GM19239 (cell line): ENCODE data around the gene ALDOB.

Experiments
- DNase-seq: peaks from one replicate; pipeline ENCODE4 v3.0.0; 2011; ENCODE audit warnings: low spot score; ENCODE audit not compliant: insufficient read length
- FAIRE-seq: peaks from 2 replicates; lab custom pipeline; 2011; peaks lifted over from hg19 to GRCh38; lab: Jason Lieb, UNC

ALDOB gene

DNA sequence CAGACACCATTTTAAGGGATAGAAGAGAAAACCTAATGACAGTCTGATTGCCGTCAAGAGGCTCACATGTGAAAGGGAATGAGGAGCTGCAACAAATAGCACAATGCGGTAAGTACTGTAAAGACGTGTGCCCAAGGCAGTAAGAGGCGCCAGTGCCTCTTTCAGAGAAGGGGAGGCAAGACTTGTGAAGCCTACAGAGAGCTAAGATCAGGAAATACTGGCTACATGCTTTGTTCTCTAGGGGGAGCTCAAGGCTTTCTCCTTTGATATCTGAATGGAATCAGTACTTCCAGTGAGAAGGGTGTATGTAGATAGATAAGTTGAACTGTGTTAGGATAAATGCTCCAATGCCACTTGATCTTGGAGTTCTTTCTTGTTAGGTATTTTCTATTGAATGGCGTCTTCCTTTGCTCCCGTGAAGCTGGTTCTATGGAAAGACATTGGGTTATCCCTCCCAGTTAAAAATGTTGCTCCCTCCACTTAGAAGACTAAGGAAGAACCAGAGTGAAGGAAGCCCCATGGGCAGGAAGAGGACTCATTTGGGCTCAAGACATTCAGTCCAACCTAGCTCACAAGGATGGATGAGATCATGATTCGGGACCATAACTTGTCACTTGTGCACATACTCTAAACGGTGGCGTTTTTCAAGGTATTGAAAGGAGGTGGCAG, 23.5 kb upstream of the ALDOB start:
- FAIRE-seq: no peak
- DNase-seq: peak; percentile 6

DNA sequence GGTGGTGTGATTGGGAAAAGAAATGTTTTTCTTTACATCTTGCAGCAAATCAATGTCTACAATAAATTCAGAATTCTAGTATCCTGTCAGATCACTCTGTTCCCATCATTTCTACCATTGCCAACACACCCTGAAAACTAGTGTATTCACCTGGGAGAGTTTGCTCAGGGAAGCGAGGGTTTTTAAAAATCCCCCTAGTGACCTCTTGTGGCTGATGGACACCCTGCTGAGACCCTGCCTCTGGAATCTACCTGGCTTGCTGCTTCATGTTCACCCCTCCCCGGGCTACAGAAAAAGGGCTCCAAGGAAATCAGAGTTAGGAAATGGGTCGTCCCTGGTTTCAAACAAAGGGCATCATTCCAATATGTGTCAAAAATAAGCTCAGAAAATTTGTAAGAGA, 21.4 kb upstream of the ALDOB start:
- FAIRE-seq (no peak), DNase-seq (no peak)

DNA sequence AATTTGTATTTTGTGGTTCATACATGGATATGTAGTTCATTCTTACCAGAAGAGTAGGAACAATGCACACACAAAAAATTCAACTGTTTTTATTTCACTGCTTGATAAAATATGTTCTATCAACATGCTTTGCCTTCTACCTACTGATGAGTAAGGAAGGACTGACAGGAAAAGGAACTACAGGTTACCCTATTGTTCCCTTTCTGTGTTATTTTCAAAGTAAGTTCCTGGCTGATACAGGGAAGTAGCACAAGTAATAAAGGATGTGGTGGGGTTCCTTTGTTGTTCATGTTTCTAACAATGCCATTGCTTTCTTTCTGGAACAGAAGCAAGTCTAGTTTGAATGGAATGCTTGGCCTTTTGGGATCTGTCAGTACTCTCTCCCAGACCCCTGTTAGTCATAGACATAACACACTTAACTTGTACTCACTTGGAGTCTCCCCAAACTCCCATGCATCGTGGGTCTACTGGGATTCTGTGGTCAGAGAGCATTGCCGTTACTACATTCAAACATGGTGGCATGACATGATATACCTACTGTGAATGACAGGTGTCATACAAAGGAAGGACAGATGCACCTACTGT, 20.2 kb upstream of the ALDOB start:
- FAIRE-seq (no peak), DNase-seq (no peak)

DNA sequence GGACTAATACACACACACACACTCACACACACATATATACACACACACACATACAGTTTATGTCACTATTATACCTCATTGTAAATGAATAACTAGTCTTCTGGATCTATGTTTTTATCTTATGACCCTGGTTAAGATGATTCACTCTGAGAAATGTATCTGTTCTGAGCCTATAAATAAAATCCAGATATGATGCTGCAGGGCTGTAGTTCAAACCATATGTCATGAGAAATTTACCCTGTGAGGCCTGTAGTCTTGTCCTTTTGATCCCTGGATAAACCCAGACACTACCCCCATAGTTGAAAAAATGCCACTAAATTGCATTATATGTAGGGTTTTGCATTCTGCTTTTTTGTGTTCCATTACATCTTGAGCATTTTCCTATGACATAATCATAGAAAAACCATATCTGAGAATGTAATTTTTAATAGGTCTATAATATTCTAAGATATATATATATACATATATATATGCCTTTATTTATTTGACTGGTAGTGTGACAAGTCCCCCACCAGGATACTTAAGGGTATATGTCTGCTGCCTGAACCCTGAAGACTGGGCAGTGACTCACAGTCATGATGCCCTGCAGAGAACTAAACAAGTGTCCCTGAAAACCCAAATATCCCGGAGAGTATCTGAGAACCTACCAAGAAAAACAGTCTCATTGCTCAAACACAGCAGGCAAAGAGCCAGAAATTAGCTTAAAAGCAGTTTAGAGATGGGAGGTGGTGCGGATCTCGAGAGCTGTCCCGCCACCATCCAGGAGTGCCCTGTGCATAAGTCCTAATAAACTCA, 18.4 kb upstream of the ALDOB start:
- no peak for FAIRE-seq
- DNase-seq: no peak

DNA sequence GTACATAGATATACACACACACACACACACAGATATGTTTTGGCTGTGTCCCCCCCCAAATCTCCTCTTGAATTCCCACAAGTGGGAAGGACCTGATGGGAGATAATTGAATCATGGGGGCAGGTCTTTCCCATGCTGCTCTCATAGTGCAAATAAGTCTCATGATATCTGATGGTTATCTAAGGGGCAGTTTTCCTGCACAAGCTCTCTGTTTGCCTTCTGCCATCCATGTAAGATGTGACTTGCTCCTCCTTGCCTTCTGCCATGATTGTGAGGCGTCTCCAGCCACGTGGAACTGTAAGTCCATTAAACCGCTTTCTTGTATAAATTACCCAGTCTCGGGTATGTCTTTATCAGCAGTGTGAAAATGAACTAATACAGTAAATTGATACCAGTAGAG, 15.9 kb upstream of the ALDOB start:
- DNase-seq (no peak), FAIRE-seq (no peak)

DNA sequence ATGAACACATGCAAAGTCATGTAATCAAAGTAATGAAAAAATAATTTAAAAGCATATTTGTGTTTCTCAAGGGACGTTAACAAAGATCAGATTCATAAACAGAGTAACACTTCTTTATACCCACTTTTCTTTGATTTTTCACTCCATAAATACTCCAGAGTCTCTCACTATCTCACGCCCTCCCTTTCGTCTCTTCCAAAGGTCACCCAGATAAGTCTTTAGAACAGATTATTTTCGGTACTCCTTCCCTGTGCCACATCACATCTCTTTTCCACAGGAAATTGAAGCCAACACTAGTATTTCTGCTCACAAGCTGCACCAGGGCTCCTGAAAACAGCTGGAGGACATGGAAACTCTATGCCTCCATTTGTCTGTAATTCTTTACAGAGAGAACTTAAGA, 15.4 kb upstream of the ALDOB start:
- DNase-seq: no peak
- FAIRE-seq: no peak

DNA sequence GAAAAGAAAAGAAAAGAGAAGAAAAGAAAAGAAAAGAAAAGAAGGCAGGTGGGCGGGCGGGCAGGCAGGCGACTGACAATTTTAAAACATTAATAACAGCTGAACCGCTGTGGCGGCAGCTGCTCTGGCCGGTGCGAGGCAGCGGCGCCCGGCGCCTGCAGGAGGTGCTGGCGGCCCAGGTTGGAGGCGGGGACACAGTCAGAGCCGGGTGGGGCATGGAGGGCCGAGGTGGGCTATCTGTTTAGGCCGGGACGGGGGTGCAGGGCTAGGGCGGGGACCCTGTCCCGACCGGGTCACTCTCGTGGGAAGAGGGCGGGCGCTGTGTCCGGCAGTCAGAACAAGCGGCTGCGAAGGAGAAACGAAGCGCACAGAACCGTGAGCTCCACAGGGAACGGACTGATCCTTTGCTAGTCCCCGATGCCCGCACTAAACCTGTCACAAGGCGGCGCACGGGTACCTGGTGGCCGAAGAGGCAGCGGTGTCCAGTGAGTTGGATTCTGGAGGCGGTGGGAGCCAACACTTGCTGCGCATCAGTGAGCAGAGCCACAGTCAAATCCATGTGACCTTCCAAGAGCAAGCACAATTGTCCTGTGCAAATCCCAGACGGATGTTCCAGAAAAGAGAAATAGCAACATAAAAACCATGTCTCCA, 13.6 kb upstream of the ALDOB start:
- DNase-seq (peak; percentile 40), FAIRE-seq (no peak)

DNA sequence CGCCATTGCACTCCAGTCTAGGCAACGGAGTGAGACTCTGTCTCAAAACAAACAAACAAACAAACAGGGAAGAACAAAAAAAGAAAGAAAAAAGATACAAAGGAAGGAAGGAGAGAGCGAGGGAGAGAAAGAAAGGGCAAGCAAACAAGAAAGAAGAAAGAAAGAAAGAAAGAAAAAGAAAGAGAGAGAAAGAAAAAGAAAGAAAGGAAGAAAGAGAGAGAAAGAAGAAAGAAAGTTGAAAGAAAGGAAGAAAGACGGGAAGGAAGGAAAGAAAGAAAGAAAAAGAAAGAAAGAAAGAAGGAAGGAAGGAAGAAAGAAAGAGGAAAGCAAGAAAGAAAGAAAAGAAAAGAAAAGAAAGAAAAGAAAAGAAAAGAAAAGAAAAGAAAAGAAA, 13.1 kb upstream of the ALDOB start:
- FAIRE-seq (no peak), DNase-seq (no peak)

DNA sequence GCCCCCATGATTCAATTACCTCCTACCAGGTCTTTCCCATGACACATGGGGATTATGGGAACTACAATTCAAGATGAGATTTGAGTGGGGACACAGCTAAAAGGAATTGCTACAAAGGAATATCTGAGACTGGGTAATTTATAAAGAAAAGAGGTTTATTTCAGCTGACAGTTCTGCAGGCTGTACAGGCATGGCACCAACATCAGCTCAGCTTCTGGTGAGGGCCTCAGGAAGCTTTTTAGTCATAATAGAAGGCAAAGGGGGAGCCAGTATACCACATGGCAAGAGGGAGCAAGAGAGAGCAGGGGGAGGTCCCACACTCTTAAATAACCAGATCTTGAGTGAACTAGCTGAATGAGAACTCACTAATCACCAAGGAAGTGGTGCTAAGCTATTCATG, 11.2 kb upstream of the ALDOB start:
- no peak for FAIRE-seq
- DNase-seq: no peak

DNA sequence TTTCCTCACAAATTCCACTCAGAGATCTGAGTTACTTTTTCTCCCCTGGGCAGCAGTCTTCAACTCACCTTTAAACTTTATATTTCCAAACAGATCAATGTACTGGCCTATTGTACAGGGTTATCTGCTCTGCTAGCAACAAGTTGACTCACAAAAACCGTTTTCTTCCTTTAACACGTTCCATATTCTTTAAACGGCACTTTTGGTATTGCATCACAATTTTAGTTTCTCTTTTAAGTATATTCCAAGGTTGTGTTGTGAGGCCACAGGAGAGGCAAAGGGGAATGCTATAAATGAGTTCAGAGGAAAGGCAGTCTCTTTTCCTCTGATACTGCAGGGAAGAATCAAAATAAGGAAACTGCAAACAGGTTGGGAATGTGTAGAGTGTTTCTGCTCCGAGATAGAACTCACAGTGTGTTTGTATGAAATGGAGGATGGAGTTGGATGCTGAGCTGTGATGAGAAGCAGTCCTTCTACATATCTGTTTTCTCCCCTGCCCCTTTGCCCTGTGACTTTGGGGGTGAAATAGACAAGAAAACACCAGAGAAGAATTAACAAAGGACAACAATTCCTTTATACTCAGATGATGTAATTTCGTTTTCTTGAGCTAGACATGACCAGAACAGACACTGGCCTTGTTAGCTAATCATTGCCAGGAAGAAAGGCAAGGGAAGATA, 9.9 kb upstream of the ALDOB start:
- no peak for FAIRE-seq
- no peak for DNase-seq

DNA sequence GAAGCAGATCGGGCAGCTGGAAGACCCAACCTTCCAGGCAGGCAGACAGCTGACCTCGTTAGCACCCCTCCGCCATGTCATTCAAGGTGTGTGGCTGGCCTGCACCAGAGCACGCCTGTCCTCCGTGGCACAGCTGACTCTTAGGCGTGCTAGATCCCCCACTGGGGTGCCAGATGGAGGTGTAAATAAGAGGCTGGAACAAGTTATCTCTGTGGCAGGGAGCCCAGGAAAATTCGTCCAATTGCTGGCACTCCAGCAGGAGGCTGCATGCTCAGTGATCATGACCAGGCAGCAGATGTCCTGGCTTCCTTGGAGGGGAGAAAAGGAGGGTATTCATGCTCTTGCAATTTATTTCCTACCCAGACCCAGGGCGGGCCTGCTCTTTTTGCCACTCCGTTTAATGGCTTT, 7.8 kb upstream of the ALDOB start:
- no peak for FAIRE-seq

DNA sequence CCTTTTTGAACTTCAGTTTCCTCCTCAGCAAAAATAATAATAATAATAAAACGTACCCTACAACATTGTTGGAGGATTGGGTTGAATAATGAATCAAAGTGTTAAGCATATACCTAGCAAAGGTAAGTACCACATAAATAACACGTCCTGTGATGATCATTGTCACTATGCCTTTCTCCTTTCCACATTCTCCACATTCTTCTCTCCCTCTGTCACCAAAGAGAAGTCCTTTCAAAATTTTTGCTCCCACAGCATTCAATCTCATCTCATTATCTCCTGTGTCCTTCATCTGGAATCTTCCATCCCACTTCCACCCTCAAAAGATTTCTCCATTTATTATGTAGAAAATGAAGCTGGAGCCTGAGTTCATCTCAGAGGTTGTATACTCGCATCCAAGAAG, 7.2 kb upstream of the ALDOB start:
- FAIRE-seq (no peak), DNase-seq (no peak)

More for the DNA sequence above, 7.8 kb upstream of the ALDOB start:
- no peak for DNase-seq

DNA sequence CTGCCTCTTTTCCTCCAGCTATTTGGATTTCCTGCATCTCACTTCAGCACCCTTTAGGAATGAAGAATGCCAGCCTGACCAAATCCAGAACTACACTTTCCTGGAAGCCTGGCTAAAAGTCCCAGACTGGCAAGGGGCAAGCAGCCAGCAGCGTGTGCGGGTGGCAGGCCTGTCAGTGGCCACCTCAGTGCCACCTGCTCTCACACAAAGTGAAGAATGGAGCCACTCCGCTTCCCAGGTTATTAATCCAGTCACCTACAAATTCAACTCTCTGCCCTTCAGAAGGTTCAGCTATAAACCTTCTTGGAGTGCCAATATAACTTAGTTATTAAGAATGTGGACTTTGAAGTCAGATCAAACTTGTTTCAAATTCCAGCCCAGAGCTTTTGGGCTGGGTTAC, 6.7 kb upstream of the ALDOB start:
- DNase-seq: no peak
- no peak for FAIRE-seq

DNA sequence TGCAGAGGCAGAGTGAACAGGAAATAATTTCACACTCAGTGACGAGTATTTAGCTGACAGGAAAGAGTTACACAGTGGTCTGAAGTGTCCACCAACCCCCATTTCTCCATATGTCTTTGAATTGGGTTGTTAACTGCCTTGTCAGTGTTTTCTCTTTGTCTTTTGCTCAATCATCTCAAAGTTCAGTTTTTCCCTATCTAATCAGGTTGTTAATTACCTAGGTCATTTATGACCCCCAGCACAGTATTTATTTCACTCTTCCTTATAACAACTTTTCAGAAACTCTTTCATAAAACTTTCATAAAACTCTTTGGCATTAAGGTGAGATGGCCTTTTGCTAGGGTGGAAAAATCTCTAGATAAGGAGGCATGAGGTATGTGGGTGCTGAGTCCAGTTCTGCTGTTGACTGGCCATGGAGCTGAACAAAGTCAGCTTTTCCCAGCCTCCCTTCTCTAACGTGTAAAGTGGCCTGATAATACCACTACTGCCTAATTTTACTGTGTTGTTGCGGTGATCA, 5.2 kb upstream of the ALDOB start:
- DNase-seq (no peak), FAIRE-seq (no peak)

DNA sequence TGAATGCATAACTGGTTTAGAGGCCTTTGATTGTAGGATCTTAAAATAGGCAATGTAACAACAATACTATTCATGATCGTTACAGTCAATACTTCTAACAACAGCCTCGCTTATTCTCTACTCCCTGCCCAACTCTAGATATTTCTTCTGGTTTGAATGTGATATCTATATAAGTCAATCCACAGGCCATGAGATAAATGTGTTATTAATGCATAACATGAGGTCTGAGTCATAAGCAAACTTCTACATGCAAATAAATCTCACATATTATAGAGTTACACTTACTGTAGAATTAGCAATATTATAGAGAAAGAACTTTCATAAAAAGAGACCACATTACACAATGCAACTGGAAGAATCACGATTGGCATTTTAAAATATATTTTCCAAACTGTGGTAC, 2.9 kb upstream of the ALDOB start:
- DNase-seq (no peak), FAIRE-seq (no peak)

DNA sequence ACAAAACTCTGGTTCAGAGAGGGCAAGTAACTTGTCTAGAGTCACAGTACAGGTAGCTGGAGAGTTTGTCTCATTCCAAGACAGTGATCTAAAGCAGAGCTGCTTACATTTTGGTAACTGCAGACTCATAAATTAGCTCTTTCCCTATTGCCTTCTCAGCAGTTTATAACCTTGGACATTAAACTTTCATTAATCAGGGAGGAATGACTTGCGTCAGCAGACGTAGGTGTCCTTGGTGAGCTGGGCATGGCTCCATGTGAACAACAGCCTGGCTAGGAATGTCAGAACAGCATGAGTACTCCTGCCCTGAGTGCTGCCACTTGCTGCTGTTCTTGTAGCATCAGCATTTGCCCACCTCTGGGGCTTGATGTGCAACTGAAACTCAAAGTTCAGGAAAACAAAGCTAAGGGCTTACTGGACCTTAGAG, 2.2 kb upstream of the ALDOB start:
- DNase-seq: no peak
- FAIRE-seq: no peak

DNA sequence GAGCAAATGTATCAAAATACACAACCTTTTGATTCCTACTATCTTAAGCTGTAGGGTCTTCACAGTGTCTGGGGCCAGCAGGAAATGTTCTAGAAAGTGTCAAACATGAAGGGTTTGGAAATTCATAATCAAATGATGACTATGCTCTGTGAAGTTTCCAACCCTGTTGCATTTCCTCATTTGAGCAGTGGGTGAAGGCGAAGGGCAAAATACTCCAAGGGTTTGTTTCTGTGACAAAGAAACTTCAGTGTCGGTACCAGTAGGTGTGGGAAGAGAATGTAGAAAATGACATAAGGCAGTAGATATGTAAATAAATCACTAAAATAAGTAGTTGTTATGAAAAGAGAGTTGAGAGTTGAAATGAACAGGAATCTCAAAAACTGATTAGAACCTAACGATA, 576 bp downstream of the ALDOB start:
- no peak for DNase-seq
- FAIRE-seq: no peak

DNA sequence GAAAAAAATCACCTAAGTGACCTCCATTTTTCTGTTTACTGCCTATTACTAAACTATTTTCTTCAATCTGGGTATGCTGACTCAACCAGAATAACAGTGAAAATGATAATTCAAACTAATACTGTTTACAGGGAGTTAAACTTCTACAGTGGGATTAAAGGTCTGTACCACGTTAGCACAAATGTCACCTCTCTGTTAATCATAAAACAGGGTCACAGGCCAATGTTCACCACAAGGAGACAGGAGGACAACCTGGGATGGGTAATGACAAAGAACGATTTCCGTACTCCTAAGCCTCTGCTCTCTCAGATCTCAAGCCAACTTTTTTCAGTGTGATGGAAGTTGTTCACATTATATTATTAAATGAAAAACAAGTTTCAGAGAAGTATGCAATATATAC, 2.3 kb downstream of the ALDOB start:
- DNase-seq (no peak), FAIRE-seq (no peak)

DNA sequence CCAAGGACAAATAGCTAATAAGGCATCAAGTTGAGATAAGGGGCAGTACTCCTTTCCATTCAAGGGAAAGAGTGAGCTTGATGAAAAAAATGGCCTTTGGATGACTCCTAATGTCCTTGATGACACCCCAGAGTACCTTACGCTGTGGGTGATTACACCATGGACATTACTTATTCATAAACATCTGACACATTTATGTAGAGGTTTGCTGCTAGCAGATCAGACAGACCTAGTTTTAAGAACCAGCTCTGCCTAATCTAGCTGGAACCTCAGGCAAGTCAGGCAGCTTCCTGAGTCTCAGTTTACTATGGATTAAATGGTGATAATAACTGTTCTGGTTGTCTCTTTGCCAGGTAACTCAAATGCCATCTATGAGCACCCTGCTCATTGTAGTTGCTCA, 2.8 kb downstream of the ALDOB start:
- FAIRE-seq (no peak), DNase-seq (no peak)

DNA sequence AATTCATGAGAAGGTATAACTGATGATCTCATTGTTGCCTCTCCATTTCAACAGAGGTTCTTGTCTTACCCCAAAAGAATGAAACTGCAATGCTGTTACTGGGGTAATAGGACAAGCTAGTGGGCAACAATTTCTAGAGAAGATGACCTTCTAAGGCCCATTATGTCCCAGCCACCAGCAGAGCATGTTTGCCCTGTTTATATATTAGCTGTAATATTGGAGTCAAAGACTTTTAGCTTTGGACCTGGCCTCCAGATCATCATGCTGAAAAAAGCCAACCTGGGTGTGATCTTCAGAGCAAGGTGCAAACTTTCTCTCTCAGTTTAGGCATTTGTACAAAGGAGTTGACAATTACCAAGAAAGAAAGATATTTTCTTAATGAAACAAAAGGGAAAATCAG, 3.4 kb downstream of the ALDOB start:
- no peak for FAIRE-seq
- no peak for DNase-seq
